ENCODE measurements around the gene HMCN1. TPM values are rescaled to one million over a fixed set of nuclear protein-coding genes. Genes with fewer than 3 reads are reported as not detected.

The HMCN1 gene
- total RNA-seq, 1 donor from 2014 or later, result 28.0 TPM

DNA sequence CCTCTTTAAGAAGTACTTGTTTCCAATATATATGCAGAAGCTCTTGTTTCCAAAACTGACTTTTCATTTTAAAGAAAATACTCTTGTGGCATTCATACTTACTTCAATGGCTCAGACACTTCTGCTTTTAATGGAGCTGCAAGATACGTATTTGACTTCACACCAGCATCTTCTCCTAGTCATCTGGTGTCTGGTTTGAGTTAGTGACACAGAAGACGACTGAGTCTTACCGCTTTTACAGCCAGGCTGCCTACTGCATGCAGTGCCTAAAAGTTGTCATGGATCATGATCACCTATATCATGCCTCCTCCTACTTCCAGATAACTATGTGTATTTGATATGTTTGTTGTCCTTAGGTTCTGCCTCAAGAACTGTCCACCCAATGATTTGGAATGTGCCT is 455.0 kb downstream of the HMCN1 start:
- Histone ChIP-seq H3K4me3 (no peak overlapping the region), H3K9me3 (no peaks in the 10 kb centered on the region), H3K27ac (no peak overlapping the region), H3K27me3 (ENCODE audit: low read depth) (no peaks in the 10 kb centered on the region), H3K36me3 (peaks cover 5% of the 10 kb centered on the region), H3K4me1 (no peaks in the 10 kb centered on the region)
- DNase-seq (no peak), ATAC-seq (no peak)
- TF ChIP-seq, protein P1, sequence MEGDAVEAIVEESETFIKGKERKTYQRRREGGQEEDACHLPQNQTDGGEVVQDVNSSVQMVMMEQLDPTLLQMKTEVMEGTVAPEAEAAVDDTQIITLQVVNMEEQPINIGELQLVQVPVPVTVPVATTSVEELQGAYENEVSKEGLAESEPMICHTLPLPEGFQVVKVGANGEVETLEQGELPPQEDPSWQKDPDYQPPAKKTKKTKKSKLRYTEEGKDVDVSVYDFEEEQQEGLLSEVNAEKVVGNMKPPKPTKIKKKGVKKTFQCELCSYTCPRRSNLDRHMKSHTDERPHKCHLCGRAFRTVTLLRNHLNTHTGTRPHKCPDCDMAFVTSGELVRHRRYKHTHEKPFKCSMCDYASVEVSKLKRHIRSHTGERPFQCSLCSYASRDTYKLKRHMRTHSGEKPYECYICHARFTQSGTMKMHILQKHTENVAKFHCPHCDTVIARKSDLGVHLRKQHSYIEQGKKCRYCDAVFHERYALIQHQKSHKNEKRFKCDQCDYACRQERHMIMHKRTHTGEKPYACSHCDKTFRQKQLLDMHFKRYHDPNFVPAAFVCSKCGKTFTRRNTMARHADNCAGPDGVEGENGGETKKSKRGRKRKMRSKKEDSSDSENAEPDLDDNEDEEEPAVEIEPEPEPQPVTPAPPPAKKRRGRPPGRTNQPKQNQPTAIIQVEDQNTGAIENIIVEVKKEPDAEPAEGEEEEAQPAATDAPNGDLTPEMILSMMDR (IDR thresholded peaks at IDR 0.05), result no peak
- intact Hi-C loops (cut with DNase I), result no loop called here

DNA sequence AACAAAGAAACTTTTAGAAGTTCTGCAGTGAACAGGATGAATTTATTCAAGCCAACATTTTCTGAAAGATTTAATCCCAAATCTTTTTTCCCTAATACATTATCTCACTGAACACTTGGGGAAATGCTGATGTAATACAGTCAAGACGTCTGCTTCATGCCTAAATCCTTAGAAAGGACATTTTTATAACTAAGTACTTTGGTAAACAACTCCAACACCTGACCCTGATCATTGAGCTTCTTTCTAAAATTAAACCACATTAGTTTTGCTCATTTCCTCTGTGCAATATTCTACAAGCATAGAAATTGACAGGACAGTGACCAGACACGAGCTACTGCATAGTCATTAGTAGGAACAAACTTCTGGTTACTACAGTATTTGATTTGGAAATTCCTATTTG is 457.3 kb downstream of the HMCN1 start:
- Histone ChIP-seq H3K4me1 (no peaks in the 10 kb centered on the region), H3K36me3 (peaks cover 5% of the 10 kb centered on the region), H3K9me3 (no peaks in the 10 kb centered on the region), H3K27ac (no peak overlapping the region), H3K27me3 (ENCODE audit: low read depth) (no peaks in the 10 kb centered on the region), H3K4me3 (no peak overlapping the region)
- ATAC-seq (no peak), DNase-seq (no peak)
- TF ChIP-seq, protein P1 (IDR thresholded peaks at IDR 0.05), result no peak
- intact Hi-C loops (cut with DNase I), result no loop called here

DNA sequence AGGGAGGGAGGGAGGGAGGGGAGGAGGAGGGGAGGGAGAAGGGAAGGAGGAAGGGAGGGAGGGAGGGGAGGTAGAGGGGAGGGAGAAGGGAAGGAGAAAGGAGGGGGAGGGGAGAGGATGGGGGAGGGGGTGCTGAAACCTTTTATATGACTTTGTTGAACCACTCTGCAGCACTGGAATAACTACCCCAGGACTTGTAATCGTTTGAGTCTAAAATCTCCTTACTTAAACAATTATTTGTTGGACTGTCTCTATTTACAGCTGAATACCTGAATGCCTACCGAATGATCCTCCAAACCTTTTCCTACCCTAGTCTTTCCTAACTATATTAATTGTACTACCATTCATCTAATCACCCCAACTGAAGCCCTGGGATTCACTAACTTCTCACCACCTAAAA is 459.0 kb downstream of the HMCN1 start:
- TF ChIP-seq, protein P1 (IDR thresholded peaks at IDR 0.05), result no peak
- Histone ChIP-seq H3K4me3 (no peak overlapping the region), H3K9me3 (no peaks in the 10 kb centered on the region), H3K36me3 (peaks cover 3% of the 10 kb centered on the region), H3K27me3 (ENCODE audit: low read depth) (no peaks in the 10 kb centered on the region), H3K27ac (no peak overlapping the region), H3K4me1 (no peaks in the 10 kb centered on the region)
- intact Hi-C loops (cut with DNase I), result no loop called here
- no peak for DNase-seq
- no peak for ATAC-seq

DNA sequence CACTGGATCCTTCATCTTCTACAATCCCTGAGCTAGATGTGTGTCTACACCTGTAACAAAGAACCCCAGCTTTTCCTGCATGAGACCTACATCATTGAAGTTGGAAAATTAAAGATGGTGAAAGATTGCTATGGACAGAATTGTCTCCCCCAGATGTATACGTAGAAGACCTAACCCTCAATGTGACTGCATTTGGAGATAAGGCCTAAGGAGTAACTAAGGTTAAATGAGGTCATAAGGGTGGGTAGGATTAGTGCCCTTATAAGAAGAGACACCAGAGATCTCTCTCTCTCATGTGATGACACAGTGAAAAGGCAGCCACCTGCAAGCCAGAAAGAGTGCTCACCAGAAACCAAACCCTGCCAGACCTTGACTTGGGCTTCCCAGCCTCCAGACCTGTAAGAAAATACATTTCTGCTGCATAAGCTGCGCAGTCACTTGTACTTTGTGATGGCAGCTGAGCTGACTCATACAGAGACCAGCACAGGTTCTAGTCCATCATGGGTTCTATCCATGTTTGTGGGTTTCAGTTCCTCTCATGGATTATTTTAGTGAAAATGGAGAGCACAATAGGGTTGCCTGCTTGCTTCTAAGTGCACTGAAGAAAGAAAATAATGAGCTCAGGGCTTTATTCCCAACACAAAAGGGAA is 460.0 kb downstream of the HMCN1 start:
- H3K9me3 ChIP-seq, result no peaks in the 10 kb centered on the region
- intact Hi-C loops (cut with DNase I), result no loop called here
- no peak overlapping the region for H3K4me3 ChIP-seq
- no peak for ATAC-seq
- H3K27ac ChIP-seq, result no peak overlapping the region
- no peaks in the 10 kb centered on the region for H3K36me3 ChIP-seq
- H3K27me3 ChIP-seq (ENCODE audit: low read depth), result no peaks in the 10 kb centered on the region
- no peak for DNase-seq
- no peaks in the 10 kb centered on the region for H3K4me1 ChIP-seq
- TF ChIP-seq, protein P1 (IDR thresholded peaks at IDR 0.05), result no peak

DNA sequence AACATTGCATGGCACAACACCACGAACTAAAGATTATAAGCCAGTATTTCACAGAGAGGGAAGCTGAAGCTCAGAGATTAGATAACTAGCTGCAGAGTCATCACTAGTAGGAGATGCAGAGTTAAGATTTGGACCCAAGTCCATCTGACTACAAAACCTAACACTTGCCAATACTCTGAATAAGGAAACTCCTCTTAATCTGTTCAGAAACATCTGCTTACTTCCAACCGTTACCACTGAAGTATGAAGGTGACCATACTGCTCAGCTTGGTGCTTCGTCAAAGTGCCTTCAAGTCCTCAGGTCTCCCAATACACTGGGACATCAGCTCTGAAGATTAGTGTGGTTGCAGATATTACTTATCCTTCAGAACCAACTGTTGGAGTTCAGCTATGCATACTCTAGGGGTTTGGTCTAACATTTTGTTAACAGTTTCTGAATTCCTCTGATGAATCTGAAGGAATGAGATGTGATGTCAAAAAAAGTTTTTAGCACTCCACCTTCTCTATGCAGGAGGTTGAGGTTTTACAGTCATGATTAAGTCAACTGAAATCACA is 461.3 kb downstream of the HMCN1 start:
- no peaks in the 10 kb centered on the region for H3K36me3 ChIP-seq
- TF ChIP-seq, protein P1 (IDR thresholded peaks at IDR 0.05), result no peak
- H3K27me3 ChIP-seq (ENCODE audit: low read depth), result no peaks in the 10 kb centered on the region
- H3K4me3 ChIP-seq, result no peak overlapping the region
- DNase-seq (no peak), ATAC-seq (peak in 1 of 2 donors; percentile 29)
- H3K27ac ChIP-seq, result no peak overlapping the region
- H3K4me1 ChIP-seq, result no peaks in the 10 kb centered on the region
- intact Hi-C loops (cut with DNase I), result no loop called here
- H3K9me3 ChIP-seq, result no peaks in the 10 kb centered on the region
